Immature natural killer cell (primary cell): Measurements from ENCODE around the gene DPH2. TPM values are rescaled to one million over a fixed set of nuclear protein-coding genes. Genes with fewer than 3 reads are reported as not detected.

Experiments
- DNase-seq, 3 donors: peaks; one replicate each; pipeline ENCODE4 v3.0.0; 2022; ENCODE audit warnings: mixed read lengths in 1 of 3
- H3K27ac Mint-ChIP-seq, 6 donors: one replicate each; pipeline ENCODE4 v1.8.0; 2020; ENCODE audit warnings: mixed read lengths in 6 of 6, mild to moderate bottlenecking in 5 of 6, inconsistent platforms in 4 of 6, moderate library complexity in 3 of 6
- H3K27me3 Mint-ChIP-seq, 3 donors: one replicate each; pipeline ENCODE4 v1.8.0; 2020 to 2021; ENCODE audit warnings: low read depth in 3 of 3, mild to moderate bottlenecking in 3 of 3, mixed read lengths in 3 of 3, moderate library complexity in 3 of 3, inconsistent platforms in 1 of 3
- H3K36me3 Mint-ChIP-seq, 3 donors: one replicate each; pipeline ENCODE4 v1.8.0; 2020; ENCODE audit warnings: mixed read lengths in 3 of 3, inconsistent platforms in 2 of 3, mild to moderate bottlenecking in 2 of 3
- H3K4me1 Mint-ChIP-seq, 2 donors: one replicate each; pipeline ENCODE4 v1.8.0; 2020; ENCODE audit warnings: inconsistent platforms in 2 of 2, mild to moderate bottlenecking in 2 of 2, mixed read lengths in 2 of 2, moderate library complexity in 1 of 2
- H3K4me3 Mint-ChIP-seq, 5 donors: one replicate each; pipeline ENCODE4 v1.8.0; 2020; ENCODE audit warnings: mild to moderate bottlenecking in 5 of 5, mixed read lengths in 5 of 5, inconsistent platforms in 3 of 5, moderate library complexity in 3 of 5
- H3K9me3 Mint-ChIP-seq, 6 donors: one replicate each; pipeline ENCODE4 v1.8.0; 2020; ENCODE audit warnings: mild to moderate bottlenecking in 6 of 6, mixed read lengths in 6 of 6, inconsistent platforms in 4 of 6, moderate library complexity in 3 of 6
- polyA plus RNA-seq, 3 donors: library from polyadenylated mRNA; unstranded; fragments of 300-500 nt; fragmentation: Illumina TruSeq; gene quantifications; one replicate each; pipeline ENCODE4 v1.2.3, GENCODE V29; 2021

The DPH2 gene, protein sequence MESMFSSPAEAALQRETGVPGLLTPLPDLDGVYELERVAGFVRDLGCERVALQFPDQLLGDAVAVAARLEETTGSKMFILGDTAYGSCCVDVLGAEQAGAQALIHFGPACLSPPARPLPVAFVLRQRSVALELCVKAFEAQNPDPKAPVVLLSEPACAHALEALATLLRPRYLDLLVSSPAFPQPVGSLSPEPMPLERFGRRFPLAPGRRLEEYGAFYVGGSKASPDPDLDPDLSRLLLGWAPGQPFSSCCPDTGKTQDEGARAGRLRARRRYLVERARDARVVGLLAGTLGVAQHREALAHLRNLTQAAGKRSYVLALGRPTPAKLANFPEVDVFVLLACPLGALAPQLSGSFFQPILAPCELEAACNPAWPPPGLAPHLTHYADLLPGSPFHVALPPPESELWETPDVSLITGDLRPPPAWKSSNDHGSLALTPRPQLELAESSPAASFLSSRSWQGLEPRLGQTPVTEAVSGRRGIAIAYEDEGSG
- 10 to 100 TPM; 20.0 to 29.0 (median 21.4) TPM for polyA plus RNA-seq

- peaks cover 0 to 1% (median 0%) of the 10 kb centered on the region in 6 donors for H3K9me3 Mint-ChIP-seq
- H3K4me3 Mint-ChIP-seq: peak within 1 kb of the TSS; percentile 91 to 94 (median 93)
- H3K27me3 Mint-ChIP-seq: peaks cover 0 to 3% (median 0%) of the 10 kb centered on the region in 3 donors
- H3K4me1 Mint-ChIP-seq: peaks cover 35 to 37% of the 10 kb centered on the region in 2 donors
- peak within 1 kb of the TSS; percentile 34 to 91 (median 84) for H3K27ac Mint-ChIP-seq
- H3K36me3 Mint-ChIP-seq: peaks cover 0 to 3% (median 0%) of the 10 kb centered on the region in 3 donors
- peak; percentile 87 to 90 (median 89) for DNase-seq
Measured at GRCh38 chr1:43969746-43970466, at the start of gene DPH2. DPH2 (plus strand) TSS chr1:43970010; CDS start chr1:43970176, 166 bp downstream.

DNA sequence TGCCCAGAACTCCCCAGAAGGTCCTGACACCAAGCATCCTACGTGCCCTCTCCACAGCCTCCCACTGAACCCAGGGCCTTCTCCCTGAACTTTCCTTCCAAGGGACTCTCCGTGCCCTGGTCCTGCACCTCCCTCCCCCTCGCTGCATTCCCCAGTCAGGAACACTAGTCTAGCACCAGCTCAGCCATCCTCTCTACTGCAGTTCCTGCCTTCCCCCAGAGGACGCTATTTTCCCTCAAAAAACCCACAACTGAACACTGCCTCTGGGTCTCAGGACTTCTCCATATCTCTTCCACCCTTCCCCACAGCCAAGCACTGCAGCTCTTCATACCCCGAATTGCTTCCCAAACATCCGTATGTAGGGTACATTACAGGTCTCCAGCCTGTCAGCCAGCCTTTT, 48.8 kb upstream of the DPH2 start:
- Mint-ChIP-seq H3K9me3 (no peaks in the 10 kb centered on the region), H3K36me3 (peaks cover 7 to 20% (median 11%) of the 10 kb centered on the region in 3 donors), H3K27ac (no peak overlapping the region), H3K4me1 (no peaks in the 10 kb centered on the region), H3K27me3 (peaks cover 0 to 2% (median 1%) of the 10 kb centered on the region in 3 donors), H3K4me3 (no peak overlapping the region)
- DNase-seq: no peak

- no peak overlapping the region for H3K27ac Mint-ChIP-seq
- H3K4me3 Mint-ChIP-seq: no peak overlapping the region
- no peaks in the 10 kb centered on the region for H3K4me1 Mint-ChIP-seq
- peaks cover 0 to 2% (median 1%) of the 10 kb centered on the region in 3 donors for H3K27me3 Mint-ChIP-seq
- no peaks in the 10 kb centered on the region for H3K9me3 Mint-ChIP-seq
- no peak for DNase-seq
- peaks cover 8 to 24% (median 16%) of the 10 kb centered on the region in 3 donors for H3K36me3 Mint-ChIP-seq
Measured at GRCh38 chr1:43924516-43924915, 45.3 kb upstream of the DPH2 start.

- H3K4me1 Mint-ChIP-seq: no peaks in the 10 kb centered on the region
- H3K4me3 Mint-ChIP-seq: no peak overlapping the region
- DNase-seq: no peak
- H3K27ac Mint-ChIP-seq: peak overlapping the region in 1 of 6 donors; percentile 32
- peaks cover 8 to 24% (median 16%) of the 10 kb centered on the region in 3 donors for H3K36me3 Mint-ChIP-seq
- no peaks in the 10 kb centered on the region for H3K9me3 Mint-ChIP-seq
- H3K27me3 Mint-ChIP-seq: peaks cover 0 to 4% (median 1%) of the 10 kb centered on the region in 3 donors
Measured at GRCh38 chr1:43925846-43926245, 44.0 kb upstream of the DPH2 start.

DNA sequence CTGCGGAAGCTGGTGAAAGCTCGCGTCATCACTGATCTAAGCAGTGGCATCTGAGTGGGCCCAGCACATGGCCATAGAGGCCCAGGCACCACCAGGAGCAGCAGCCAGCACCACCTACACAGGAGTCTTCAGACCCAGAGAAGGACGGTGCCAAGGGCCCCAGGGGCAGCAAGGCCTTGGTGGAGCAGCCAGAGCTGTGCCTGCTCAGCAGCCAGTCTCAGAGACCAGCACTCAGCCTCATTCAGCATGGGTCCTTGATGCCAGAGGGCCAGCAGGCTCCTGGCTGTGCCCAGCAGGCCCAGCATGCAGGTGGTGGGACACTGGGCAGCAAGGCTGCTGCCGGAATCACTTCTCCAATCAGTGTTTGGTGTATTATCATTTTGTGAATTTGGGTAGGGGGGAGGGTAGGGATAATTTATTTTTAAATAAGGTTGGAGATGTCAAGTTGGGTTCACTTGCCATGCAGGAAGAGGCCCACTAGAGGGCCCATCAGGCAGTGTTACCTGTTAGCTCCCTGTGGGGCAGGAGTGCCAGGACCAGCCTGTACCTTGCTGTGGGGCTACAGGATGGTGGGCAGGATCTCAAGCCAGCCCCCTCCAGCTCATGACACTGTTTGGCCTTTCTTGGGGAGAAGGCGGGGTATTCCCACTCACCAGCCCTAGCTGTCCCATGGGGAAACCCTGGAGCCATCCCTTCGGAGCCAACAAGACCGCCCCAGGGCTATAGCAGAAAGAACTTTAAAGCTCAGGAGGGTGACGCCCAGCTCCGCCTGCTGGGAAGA, 39.5 kb upstream of the DPH2 start:
- Mint-ChIP-seq H3K36me3 (peaks cover 8 to 11% (median 11%) of the 10 kb centered on the region in 3 donors), H3K27me3 (peaks cover 6 to 12% (median 11%) of the 10 kb centered on the region in 3 donors), H3K4me3 (no peak overlapping the region), H3K4me1 (peaks cover 0 to 6% of the 10 kb centered on the region in 2 donors), H3K27ac (no peak overlapping the region), H3K9me3 (peaks cover 0 to 1% (median 0%) of the 10 kb centered on the region in 6 donors)
- DNase-seq: no peak

DNA sequence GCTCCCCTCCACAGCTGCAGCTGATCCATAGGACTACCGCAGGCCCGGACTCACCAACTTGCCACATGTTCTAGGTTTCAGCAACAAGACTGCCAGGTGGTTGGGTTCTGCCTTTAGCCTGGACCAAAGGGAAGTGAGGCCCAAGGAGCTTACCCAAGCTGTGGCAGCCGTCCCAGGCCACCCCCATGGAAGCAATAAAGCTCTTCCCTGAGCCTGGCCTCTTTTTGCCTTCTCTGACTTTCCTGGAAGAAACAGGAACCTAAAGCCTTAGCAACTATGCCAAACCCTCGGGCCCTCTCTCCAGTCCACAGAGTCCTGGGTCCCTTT, 38.9 kb upstream of the DPH2 start:
- H3K9me3 Mint-ChIP-seq: peaks cover 0 to 1% (median 0%) of the 10 kb centered on the region in 6 donors
- H3K36me3 Mint-ChIP-seq: peaks cover 2 to 6% (median 5%) of the 10 kb centered on the region in 3 donors

GRCh38 chr1:43931711-43932660, 37.8 kb upstream of the DPH2 start:
- Mint-ChIP-seq H3K4me3 (no peak overlapping the region), H3K9me3 (peaks cover 0 to 1% (median 0%) of the 10 kb centered on the region in 6 donors), H3K36me3 (peaks cover 0 to 4% (median 0%) of the 10 kb centered on the region in 3 donors), H3K4me1 (peaks cover 0 to 11% of the 10 kb centered on the region in 2 donors), H3K27ac (no peak overlapping the region), H3K27me3 (peaks cover 8 to 13% (median 11%) of the 10 kb centered on the region in 3 donors)
- no peak for DNase-seq

More for the DNA sequence above, 38.9 kb upstream of the DPH2 start:
- peaks cover 0 to 8% of the 10 kb centered on the region in 2 donors for H3K4me1 Mint-ChIP-seq
- DNase-seq: no peak
- H3K4me3 Mint-ChIP-seq: no peak overlapping the region
- H3K27me3 Mint-ChIP-seq: peaks cover 8 to 13% (median 11%) of the 10 kb centered on the region in 3 donors
- H3K27ac Mint-ChIP-seq: no peak overlapping the region

DNA sequence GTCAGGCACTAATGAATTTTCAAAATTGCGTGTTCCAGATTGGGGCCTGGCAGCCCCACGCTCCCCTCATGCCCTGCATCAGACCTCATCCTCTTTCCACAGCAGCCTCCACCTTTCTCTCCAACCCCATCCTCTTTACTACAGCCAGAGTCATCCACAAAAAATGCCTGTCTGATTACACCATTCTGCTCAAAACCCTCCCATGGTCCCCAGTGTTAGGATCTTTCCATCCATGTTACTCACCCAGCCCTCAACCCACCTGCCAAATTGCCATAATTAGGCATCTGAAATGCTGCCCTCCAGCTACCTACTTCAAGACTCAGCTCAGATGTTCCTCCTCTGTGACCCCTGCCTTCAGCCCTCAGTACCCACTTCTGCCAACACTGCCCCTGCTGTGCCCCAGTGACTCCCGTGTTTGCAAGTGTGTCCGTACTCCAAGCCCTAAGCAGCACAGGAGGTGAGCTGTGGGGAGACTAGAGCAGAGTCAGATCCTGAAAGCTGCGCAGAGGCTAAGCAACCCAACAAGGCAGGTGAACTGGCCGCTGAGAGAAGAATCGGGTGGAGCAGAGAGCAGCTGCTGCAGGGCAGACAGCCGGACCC, 36.9 kb upstream of the DPH2 start:
- no peak overlapping the region for H3K27ac Mint-ChIP-seq
- no peak for DNase-seq
- H3K27me3 Mint-ChIP-seq: peaks cover 8 to 13% (median 12%) of the 10 kb centered on the region in 3 donors
- peaks cover 0 to 11% of the 10 kb centered on the region in 2 donors for H3K4me1 Mint-ChIP-seq
- H3K36me3 Mint-ChIP-seq: peaks cover 0 to 4% (median 3%) of the 10 kb centered on the region in 3 donors
- peaks cover 0 to 1% (median 0%) of the 10 kb centered on the region in 6 donors for H3K9me3 Mint-ChIP-seq
- H3K4me3 Mint-ChIP-seq: peak overlapping the region in 2 of 5 donors; percentile 7 to 18

DNA sequence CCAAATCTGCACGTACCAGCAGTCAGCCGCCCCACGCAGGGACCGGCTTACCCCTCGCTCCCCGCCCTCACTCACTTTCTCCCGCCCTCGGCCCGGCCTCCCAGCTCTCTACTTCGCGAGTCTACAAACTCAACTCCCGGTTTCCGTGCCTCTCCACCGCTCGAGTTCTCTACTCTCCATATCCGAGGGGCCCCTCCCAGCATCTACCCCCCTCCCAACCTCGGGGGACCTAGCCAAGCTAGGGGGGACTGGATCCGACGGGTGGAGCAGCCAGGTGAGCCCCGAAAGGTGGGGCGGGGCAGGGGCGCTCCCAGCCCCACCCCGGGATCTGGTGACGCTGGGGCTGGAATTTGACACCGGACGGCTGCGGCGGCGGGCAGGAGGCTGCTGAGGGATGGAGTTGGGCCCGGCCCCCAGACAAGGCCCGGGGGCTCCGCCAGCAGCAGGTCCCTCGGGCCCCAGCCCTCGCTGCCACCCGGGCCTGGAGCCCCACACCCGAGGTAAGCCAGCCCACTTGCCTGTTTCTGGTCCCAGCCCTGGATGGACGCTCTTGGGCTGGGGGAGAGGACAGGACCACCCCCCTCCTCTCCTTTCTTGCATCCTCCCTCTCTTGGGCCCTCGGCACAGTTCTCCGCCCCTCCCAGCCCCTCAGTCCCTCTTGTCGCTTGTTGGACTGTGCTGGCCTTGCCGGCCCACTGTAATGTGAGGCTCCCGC, 36.3 kb upstream of the DPH2 start, which contains the start of gene ARTN:
TSS of gene ARTN (plus strand) at position 416 of the 715 bp plus-strand sequence. CDS start 1,856 bp downstream, outside the sequence.
- Mint-ChIP-seq H3K36me3 (peaks cover 3 to 11% (median 4%) of the 10 kb centered on the region in 3 donors), H3K4me1 (peaks cover 0 to 11% of the 10 kb centered on the region in 2 donors), H3K27me3 (peaks cover 8 to 13% (median 12%) of the 10 kb centered on the region in 3 donors), H3K27ac (no peak within 1 kb of the TSS), H3K9me3 (peaks cover 0 to 1% (median 0%) of the 10 kb centered on the region in 6 donors), H3K4me3 (peak within 1 kb of the TSS in 2 of 5 donors; percentile 35 to 40)
- DNase-seq: no peak

GRCh38 chr1:43934101-43934985, 35.5 kb upstream of the DPH2 start:
- H3K4me1 Mint-ChIP-seq: peaks cover 0 to 11% of the 10 kb centered on the region in 2 donors
- H3K36me3 Mint-ChIP-seq: peaks cover 3 to 11% (median 5%) of the 10 kb centered on the region in 3 donors
- H3K9me3 Mint-ChIP-seq: peaks cover 0 to 1% (median 0%) of the 10 kb centered on the region in 6 donors
- peak; percentile 30 to 36 (median 35) for DNase-seq
- H3K27ac Mint-ChIP-seq: no peak overlapping the region
- peaks cover 8 to 13% (median 12%) of the 10 kb centered on the region in 3 donors for H3K27me3 Mint-ChIP-seq
- peak overlapping the region in 2 of 5 donors; percentile 35 to 40 for H3K4me3 Mint-ChIP-seq

- Mint-ChIP-seq H3K27ac (no peak overlapping the region), H3K4me3 (no peak overlapping the region), H3K4me1 (peaks cover 0 to 11% of the 10 kb centered on the region in 2 donors), H3K9me3 (peaks cover 0 to 1% (median 0%) of the 10 kb centered on the region in 6 donors), H3K27me3 (peaks cover 8 to 13% (median 10%) of the 10 kb centered on the region in 3 donors), H3K36me3 (peaks cover 5 to 16% (median 8%) of the 10 kb centered on the region in 3 donors)
- no peak for DNase-seq
Measured at GRCh38 chr1:43934986-43935324, 34.9 kb upstream of the DPH2 start.
